Progenitor cell of endocrine pancreas (in vitro differentiated cells): ENCODE results near the gene CRK. TPM values are rescaled to one million over a fixed set of nuclear protein-coding genes. Genes with fewer than 3 reads are reported as not detected.
A peak's percentile ranks its signal among the peaks of the same experiment; 100 is the strongest.

Experiments
- DNase-seq: peaks from one replicate; pipeline ENCODE4 v3.0.0; 2021; ENCODE audit warnings: low spot score; ENCODE audit not compliant: unreplicated experiment
- H3K27ac Mint-ChIP-seq: 2 replicates; pipeline ENCODE4 v1.8.0; 2021; ENCODE audit warnings: mild to moderate bottlenecking, moderate library complexity, mixed read lengths
- H3K27me3 Mint-ChIP-seq: 2 replicates; pipeline ENCODE4 v1.8.0; 2021; ENCODE audit warnings: mixed read lengths
- H3K36me3 Mint-ChIP-seq: 2 replicates; pipeline ENCODE4 v1.8.0; 2022; ENCODE audit warnings: mixed read lengths; ENCODE audit not compliant: insufficient read depth
- H3K4me1 Mint-ChIP-seq: 2 replicates; pipeline ENCODE4 v1.8.0; 2021; ENCODE audit warnings: low read depth, mixed read lengths
- H3K4me3 Mint-ChIP-seq: 2 replicates; pipeline ENCODE4 v1.8.0; 2021; ENCODE audit warnings: low read depth, mild to moderate bottlenecking, moderate library complexity, mixed read lengths
- H3K9me3 Mint-ChIP-seq: 2 replicates; pipeline ENCODE4 v1.8.0; 2021; ENCODE audit warnings: low read depth, mixed read lengths
- total RNA-seq: library from RNA; stranded (reverse); gene quantifications from 2 replicates; pipeline ENCODE4 v1.2.1, GENCODE V29; 2021
- TF ChIP-seq, protein P1 (sequence below): fragments of 200-600 bp; sonication (generic); IDR thresholded peaks from one replicate; pipeline ENCODE4 v1.5.0; 2021; ENCODE audit warnings: antibody characterized with exemption, mild to moderate bottlenecking; ENCODE audit not compliant: unreplicated experiment

Gene CRK
- total RNA-seq, 1 donor from 2014 or later = 41.6 TPM

DNA sequence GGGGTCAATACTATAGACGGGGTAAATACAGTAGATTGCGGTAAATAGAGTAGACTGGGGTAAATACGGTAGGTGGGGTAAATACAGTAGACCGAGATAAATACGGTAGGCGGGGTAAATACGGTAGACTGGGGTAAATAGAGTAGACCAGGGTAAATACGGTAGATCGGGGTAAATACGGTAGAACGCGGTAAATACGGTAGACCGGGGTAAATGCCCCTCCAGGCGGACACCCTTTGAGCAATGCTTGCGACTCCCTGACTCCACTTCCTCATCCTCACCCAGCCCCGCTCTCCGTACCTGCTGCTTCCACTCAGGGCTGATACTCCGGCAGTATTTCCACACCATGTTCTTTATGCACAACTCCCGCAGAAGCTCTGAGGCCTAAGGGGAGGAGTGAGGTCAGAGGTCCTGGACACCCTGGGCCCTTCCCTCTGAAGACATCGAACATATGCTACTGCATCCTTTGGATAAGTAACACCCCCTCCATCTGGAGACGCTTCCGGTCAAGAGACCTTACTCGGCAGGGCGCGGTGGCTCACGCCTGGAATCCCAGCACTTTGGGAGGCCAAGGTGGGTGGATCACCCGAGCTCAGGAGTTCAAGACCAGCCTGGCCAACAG is 13.3 kb upstream of the CRK start:
- DNase-seq = no peak
- Mint-ChIP-seq H3K4me3 (no peak overlapping the region), H3K27me3 (no peaks in the 10 kb centered on the region), H3K27ac (no peak overlapping the region), H3K9me3 (no peaks in the 10 kb centered on the region), H3K4me1 (peaks cover 10% of the 10 kb centered on the region), H3K36me3 (peaks cover 14% of the 10 kb centered on the region)
- TF ChIP-seq, protein P1, sequence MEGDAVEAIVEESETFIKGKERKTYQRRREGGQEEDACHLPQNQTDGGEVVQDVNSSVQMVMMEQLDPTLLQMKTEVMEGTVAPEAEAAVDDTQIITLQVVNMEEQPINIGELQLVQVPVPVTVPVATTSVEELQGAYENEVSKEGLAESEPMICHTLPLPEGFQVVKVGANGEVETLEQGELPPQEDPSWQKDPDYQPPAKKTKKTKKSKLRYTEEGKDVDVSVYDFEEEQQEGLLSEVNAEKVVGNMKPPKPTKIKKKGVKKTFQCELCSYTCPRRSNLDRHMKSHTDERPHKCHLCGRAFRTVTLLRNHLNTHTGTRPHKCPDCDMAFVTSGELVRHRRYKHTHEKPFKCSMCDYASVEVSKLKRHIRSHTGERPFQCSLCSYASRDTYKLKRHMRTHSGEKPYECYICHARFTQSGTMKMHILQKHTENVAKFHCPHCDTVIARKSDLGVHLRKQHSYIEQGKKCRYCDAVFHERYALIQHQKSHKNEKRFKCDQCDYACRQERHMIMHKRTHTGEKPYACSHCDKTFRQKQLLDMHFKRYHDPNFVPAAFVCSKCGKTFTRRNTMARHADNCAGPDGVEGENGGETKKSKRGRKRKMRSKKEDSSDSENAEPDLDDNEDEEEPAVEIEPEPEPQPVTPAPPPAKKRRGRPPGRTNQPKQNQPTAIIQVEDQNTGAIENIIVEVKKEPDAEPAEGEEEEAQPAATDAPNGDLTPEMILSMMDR = no peak

DNA sequence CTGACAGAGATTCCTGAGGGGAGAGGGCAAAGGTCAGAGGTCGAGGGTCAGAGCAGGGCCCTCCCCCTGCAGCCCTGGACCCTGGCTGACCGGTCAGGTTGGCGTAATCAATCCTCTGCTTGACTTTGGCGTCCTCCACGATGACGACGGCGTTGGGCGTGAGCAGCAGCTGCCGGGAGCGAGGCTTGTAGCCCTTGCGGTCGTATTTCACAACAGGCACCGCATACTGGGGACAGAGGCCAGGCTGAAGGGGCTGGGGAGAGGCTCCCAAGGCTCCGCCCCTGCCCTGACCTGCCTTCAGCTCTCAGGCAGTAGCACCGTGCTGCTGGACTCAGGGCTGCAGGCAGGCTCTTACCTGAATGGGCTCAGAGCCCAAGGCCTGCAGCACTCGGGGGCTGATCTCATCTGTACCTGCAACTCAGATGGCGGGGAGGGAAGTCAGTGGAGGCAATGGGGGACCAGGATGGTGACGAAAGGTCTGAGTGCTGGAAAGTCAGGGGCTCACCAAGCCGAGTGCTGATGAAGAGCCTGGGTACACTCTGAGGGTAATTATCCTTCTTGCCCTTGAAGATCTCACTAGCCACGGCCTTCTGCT is 12.0 kb upstream of the CRK start:
- Mint-ChIP-seq H3K9me3 (no peaks in the 10 kb centered on the region), H3K27me3 (no peaks in the 10 kb centered on the region), H3K4me1 (peaks cover 10% of the 10 kb centered on the region), H3K27ac (peak overlapping the region; percentile 86), H3K36me3 (peaks cover 12% of the 10 kb centered on the region), H3K4me3 (no peak overlapping the region)
- DNase-seq = no peak
- TF ChIP-seq, protein P1 = no peak

DNA sequence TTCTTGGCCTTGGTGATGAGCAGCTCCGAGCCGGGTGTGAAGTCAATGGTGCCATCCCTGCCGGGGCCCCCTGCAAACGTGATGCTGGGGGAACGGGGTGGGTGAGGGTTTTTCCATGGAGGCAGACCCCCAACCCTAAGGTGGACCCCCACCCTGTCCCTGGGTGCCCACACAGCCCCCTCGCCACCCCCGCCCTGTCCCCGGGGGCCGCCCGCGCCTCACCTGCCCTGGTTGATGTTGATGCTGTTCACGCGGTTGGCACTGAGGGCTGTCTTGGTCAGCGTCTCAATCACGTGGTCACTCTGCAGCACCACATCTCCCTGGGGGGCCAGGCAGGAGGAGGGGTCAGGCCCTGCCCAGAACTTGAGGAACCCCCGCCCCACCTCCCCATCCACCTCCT is 11.2 kb upstream of the CRK start:
- Mint-ChIP-seq H3K4me3 (no peak overlapping the region), H3K36me3 (peaks cover 16% of the 10 kb centered on the region), H3K4me1 (peaks cover 10% of the 10 kb centered on the region), H3K27ac (no peak overlapping the region), H3K27me3 (no peaks in the 10 kb centered on the region), H3K9me3 (no peaks in the 10 kb centered on the region)
- DNase-seq = no peak
- TF ChIP-seq, protein P1 = no peak

DNA sequence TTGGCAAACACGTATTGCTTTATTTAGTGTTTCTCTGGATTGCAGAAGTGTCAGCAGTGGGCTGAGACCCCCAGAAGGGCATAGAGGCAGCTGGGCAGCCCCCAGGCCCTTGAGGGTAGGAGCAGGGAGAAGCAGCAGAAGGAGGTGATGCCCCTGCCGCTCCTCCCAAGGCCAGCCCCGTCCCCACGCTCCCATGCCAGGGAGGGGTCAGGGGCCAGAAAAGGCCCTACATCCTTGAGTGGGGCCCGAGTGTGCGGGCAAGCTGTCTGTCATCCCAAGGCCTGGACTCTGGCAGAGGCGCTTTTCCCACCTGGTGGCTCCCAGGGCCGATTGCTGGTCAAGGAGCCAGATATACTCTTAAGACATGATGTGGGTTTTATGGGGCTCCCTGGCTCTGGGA is 8.2 kb upstream of the CRK start:
- no peak overlapping the region for H3K27ac Mint-ChIP-seq
- H3K36me3 Mint-ChIP-seq = peaks cover 15% of the 10 kb centered on the region
- H3K9me3 Mint-ChIP-seq = no peaks in the 10 kb centered on the region
- DNase-seq = no peak
- TF ChIP-seq, protein P1 = no peak
- H3K27me3 Mint-ChIP-seq = no peaks in the 10 kb centered on the region
- no peak overlapping the region for H3K4me3 Mint-ChIP-seq
- peaks cover 10% of the 10 kb centered on the region for H3K4me1 Mint-ChIP-seq

DNA sequence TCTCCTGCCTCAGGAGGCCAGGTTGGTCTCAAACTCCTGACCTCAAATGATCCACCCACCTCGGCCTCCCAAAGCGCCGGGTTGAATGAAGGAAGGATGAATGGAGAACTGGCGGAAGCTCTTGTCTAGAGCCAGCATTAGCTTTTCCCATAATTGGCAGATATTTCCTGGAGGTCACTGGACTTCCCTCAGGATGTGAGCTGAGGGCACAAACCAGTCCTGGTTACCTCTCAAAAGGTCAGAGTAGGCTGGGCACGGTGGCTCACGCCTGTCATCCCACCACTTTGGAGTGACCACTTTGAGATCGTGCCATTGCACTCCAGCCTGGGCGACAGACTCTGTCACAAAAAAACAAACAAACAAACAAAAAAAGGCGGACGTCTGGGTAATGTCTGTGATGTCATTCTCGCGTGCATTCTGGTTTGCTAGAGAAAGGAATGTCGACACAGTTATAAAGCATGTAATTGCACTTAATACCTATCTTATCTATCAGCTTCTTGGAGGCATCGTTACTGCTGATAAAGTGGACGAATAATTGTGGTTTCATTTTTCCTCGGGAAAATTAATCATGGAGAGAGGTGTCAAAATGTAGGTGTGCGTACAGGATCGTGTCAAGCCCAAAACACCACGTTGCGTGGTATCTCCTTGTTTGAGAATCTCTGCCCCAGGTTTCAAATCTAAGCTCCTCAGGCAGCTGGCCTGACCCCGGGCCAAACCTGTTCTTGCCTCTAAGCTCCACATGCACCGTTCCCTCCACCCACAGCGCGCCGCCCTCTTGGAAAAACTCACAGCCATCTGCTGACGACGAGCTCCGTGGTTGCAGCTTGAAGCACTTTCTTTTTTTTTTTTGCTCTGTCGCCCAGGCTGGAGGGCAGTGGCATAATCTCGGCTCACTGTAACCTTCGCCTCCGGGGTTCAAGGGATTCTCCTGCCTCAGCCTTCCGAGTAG is 6.4 kb upstream of the CRK start:
- TF ChIP-seq, protein P1 = no peak
- Mint-ChIP-seq H3K36me3 (peaks cover 7% of the 10 kb centered on the region), H3K4me1 (peaks cover 2% of the 10 kb centered on the region), H3K27me3 (no peaks in the 10 kb centered on the region), H3K27ac (peak overlapping the region; percentile 24), H3K4me3 (no peak overlapping the region), H3K9me3 (no peaks in the 10 kb centered on the region)
- DNase-seq = no peak
